Measurements from ENCODE around the gene HSPBAP1. TPM values are rescaled to one million over a fixed set of nuclear protein-coding genes. Genes with fewer than 3 reads are reported as not detected.

The HSPBAP1 gene
- total RNA-seq, 2 experiments from 2014 or later: 4.0 to 4.2 TPM

- no peaks in the 10 kb centered on the region for H3K9me3 Mint-ChIP-seq
- peaks cover 25% of the 10 kb centered on the region for H3K4me1 Mint-ChIP-seq (ENCODE audit: low read depth)
- H3K27me3 Mint-ChIP-seq: no peaks in the 10 kb centered on the region
- ATAC-seq: no peak
- no peaks in the 10 kb centered on the region for H3K36me3 Mint-ChIP-seq (ENCODE audit: low read depth)
- H3K27ac Mint-ChIP-seq: no peak overlapping the region
- ChIA-PET CTCF (no interaction called here), POLR2A (no interaction called here)
- intact Hi-C loops (cut with micrococcal nuclease): no loop called here
- no peak for DNase-seq
- no peak overlapping the region for H3K4me3 Mint-ChIP-seq
- no peak for TF ChIP-seq CTCF (IDR thresholded peaks at IDR 0.05)
Observed at GRCh38 chr3:122787872-122788271, 5.8 kb downstream of the HSPBAP1 start.

- POLR2A ChIA-PET: interaction anchor here (1.7 kb wide), 1 partner anchor 11 kb away, joined by 4 read pairs; no protein-coding TSS in a partner anchor
- no peak overlapping the region for H3K4me3 Mint-ChIP-seq
- DNase-seq (peak; percentile 22), ATAC-seq (peak; percentile 65)
- H3K9me3 Mint-ChIP-seq: no peaks in the 10 kb centered on the region
- CTCF ChIA-PET: no interaction called here
- no peak for TF ChIP-seq CTCF (IDR thresholded peaks at IDR 0.05)
- intact Hi-C loops (cut with micrococcal nuclease): no loop called here
- no peak overlapping the region for H3K27ac Mint-ChIP-seq
- no peaks in the 10 kb centered on the region for H3K27me3 Mint-ChIP-seq
- H3K4me1 Mint-ChIP-seq (ENCODE audit: low read depth): peaks cover 23% of the 10 kb centered on the region
- peaks cover 3% of the 10 kb centered on the region for H3K36me3 Mint-ChIP-seq (ENCODE audit: low read depth)
Observed at GRCh38 chr3:122786066-122786465, 7.6 kb downstream of the HSPBAP1 start.

- peaks cover 23% of the 10 kb centered on the region for H3K4me1 Mint-ChIP-seq (ENCODE audit: low read depth)
- ChIA-PET CTCF (interaction anchor here (1.6 kb wide), 1 partner anchor 11 kb away, joined by 5 read pairs; no protein-coding TSS in a partner anchor), POLR2A (no interaction called here)
- ATAC-seq: no peak
- intact Hi-C loops (cut with micrococcal nuclease): no loop called here
- H3K27me3 Mint-ChIP-seq: no peaks in the 10 kb centered on the region
- DNase-seq: no peak
- H3K9me3 Mint-ChIP-seq: no peaks in the 10 kb centered on the region
- peaks cover 3% of the 10 kb centered on the region for H3K36me3 Mint-ChIP-seq (ENCODE audit: low read depth)
- H3K27ac Mint-ChIP-seq: no peak overlapping the region
- no peak for TF ChIP-seq CTCF (IDR thresholded peaks at IDR 0.05)
- no peak overlapping the region for H3K4me3 Mint-ChIP-seq
Observed at GRCh38 chr3:122785231-122785630, 8.4 kb downstream of the HSPBAP1 start.

- no peak overlapping the region for H3K27ac Mint-ChIP-seq
- no peaks in the 10 kb centered on the region for H3K27me3 Mint-ChIP-seq
- no peak overlapping the region for H3K4me3 Mint-ChIP-seq
- peaks cover 3% of the 10 kb centered on the region for H3K36me3 Mint-ChIP-seq (ENCODE audit: low read depth)
- CTCF ChIA-PET: interaction anchor here (0.9 to 1.6 kb wide), 2 partner anchors 10 to 29 kb away, joined by 3 to 5 read pairs; no protein-coding TSS in a partner anchor
- H3K4me1 Mint-ChIP-seq (ENCODE audit: low read depth): peaks cover 23% of the 10 kb centered on the region
- H3K9me3 Mint-ChIP-seq: no peaks in the 10 kb centered on the region
- POLR2A ChIA-PET: no interaction called here
- no peak for TF ChIP-seq CTCF (IDR thresholded peaks at IDR 0.05)
- intact Hi-C loops (cut with micrococcal nuclease): no loop called here
- DNase-seq: no peak
- no peak for ATAC-seq
Observed at GRCh38 chr3:122784436-122784835, 9.2 kb downstream of the HSPBAP1 start.

GRCh38 chr3:122782804-122783203, 10.8 kb downstream of the HSPBAP1 start:
- Mint-ChIP-seq H3K9me3 (no peaks in the 10 kb centered on the region), H3K36me3 (ENCODE audit: low read depth) (peaks cover 3% of the 10 kb centered on the region), H3K27me3 (no peaks in the 10 kb centered on the region), H3K4me1 (ENCODE audit: low read depth) (peaks cover 12% of the 10 kb centered on the region), H3K4me3 (no peak overlapping the region), H3K27ac (no peak overlapping the region)
- ChIA-PET CTCF (no interaction called here), POLR2A (no interaction called here)
- intact Hi-C loops (cut with micrococcal nuclease): no loop called here
- ATAC-seq (no peak), DNase-seq (no peak)
- no peak for TF ChIP-seq CTCF (IDR thresholded peaks at IDR 0.05)

Measured in activated CD8-positive, alpha-beta T cell treated with anti-CD3 and anti-CD28 coated beads for 36 hours (primary cell).